Heart right ventricle (tissue), 16 donors: ENCODE data around the gene NPTX1. TPM values are rescaled to one million over a fixed set of nuclear protein-coding genes. Genes with fewer than 3 reads are reported as not detected.

Experiments used
- ATAC-seq, 8 donors: fragments of 200-7000 bp; cut with Tn5 transposase; one replicate each; pipeline ENCODE4 v1.9.1; 2020; ENCODE audit warnings: mild to moderate bottlenecking in 8 of 8, moderate library complexity in 8 of 8, moderate number of reproducible peaks in 1 of 8
- DNase-seq, 2 donors: peaks; one replicate each; pipeline ENCODE4 v3.0.0-alpha.2; 2020
- H3K27ac ChIP-seq, 10 donors: fragments of 200-600 bp; sonication (generic) in 2 of 10; one replicate each; pipeline versions ENCODE4 v1.5.0 to v1.8.0; 2020 to 2022; ENCODE audit warnings: mild to moderate bottlenecking in 3 of 10
- H3K27me3 ChIP-seq, 7 donors: fragments of 200-600 bp; one replicate each; pipeline ENCODE4 v1.8.0; 2021 to 2022; ENCODE audit warnings: mild to moderate bottlenecking in 2 of 7
- H3K36me3 ChIP-seq, 9 donors: fragments of 200-600 bp; sonication (generic) in 1 of 9; one replicate each; pipeline versions ENCODE4 v1.5.0 to v1.8.0; 2020 to 2022; ENCODE audit warnings: mild to moderate bottlenecking in 2 of 9
- H3K4me1 ChIP-seq, 9 donors: fragments of 200-600 bp; sonication (generic) in 1 of 9; one replicate each; pipeline versions ENCODE4 v1.5.0 to v1.8.0; 2020 to 2022; ENCODE audit warnings: mild to moderate bottlenecking in 4 of 9
- H3K4me3 ChIP-seq, 10 donors: fragments of 200-600 bp; sonication (generic) in 2 of 10; one replicate each; pipeline versions ENCODE4 v1.5.0 to v1.8.0; 2020 to 2022; ENCODE audit warnings: mild to moderate bottlenecking in 7 of 10, moderate library complexity in 2 of 10
- H3K9me3 ChIP-seq, 11 donors: fragments of 200-600 bp in 10 of 11; sonication (generic) in 2 of 11; one replicate each; pipeline versions ENCODE4 v1.5.0 to v1.8.0; 2013 to 2022; ENCODE audit warnings: mild to moderate bottlenecking in 2 of 11, control low read depth in 1 of 11, moderate library complexity in 1 of 11
- CTCF ChIP-seq, 9 donors: fragments of 200-600 bp; sonication (generic) in 2 of 9; IDR thresholded peaks; one replicate each; pipeline versions ENCODE4 v1.5.0 to v1.8.0; 2021 to 2022; ENCODE audit warnings: antibody characterized with exemption in 9 of 9, mild to moderate bottlenecking in 5 of 9, moderate library complexity in 1 of 9
- WGBS, 2 donors: extraction: QIAGEN DNeasy Blood & Tissue Kit; methylation state at CpG; one replicate each; pipeline ENCODE4 v1.1.7; 2013; ENCODE audit warnings: inconsistent platforms in 1 of 2; 5-methylcytosine and 5-hydroxymethylcytosine counted together
- intact Hi-C, 10 donors: fragments of 100-400 bp; cut with DNase I; formaldehyde crosslinking; loops; one replicate each; pipeline versions ENCODE4 v1.11.1 to v1.14.2; 2022
- polyA plus RNA-seq, 2 donors: library from polyadenylated mRNA; stranded (reverse); fragments of 200-250 nt; gene quantifications; one replicate each; pipeline ENCODE4 v1.2.3, GENCODE V29; 2013
- total RNA-seq, 10 donors: library from RNA; stranded (reverse); fragmentation: NEBNext Ultra II Directional in 3 of 10; extraction: Animal tissue kit (Norgen Biotek cat#: 25700) in 3 of 10; gene quantifications; one replicate each; pipeline versions ENCODE4 v1.2.1 to v1.2.4, GENCODE V29; 2021 to 2023
- donor health status: Arrhythmogenic right ventricular cardiomyopathy.
- donor health status: ischemic (EF 13 %, LVEDD 7.1; RV severe dilation, severe dysfunction).
- donor health status: healthy with polysubstance abuse.
- donor health status: DM: no; HTN: yes; CAD: no.
- donor health status: DM: no; HTN: no; CAD: no.
- donor health status: ischemic (EF 25% LVEDD 6.9; RV normal size, moderate dysfunction).
- donor health status: ischemic (EF 25% LVEDD 5.7; RV mildly dilated, moderate dysfunction).
- donor health status: healthy.
- donor health status: DM: yes; HTN: yes; CAD: no.
- donor health status: Ischemic cardiomyopathy.
- donor health status: ischemic (EF 35%, LVEDD 5.7; RV mildly dilated, moderate dysfunction).
- donor health status: nonischemic (EF 11% LVEDD 7.7; RV severe dilation, severe dysfunction).
- donor health status: DM: yes; HTN: yes; CAD: no.
- donor health status: PGD.
- donor health status: ischemic (EF 29% LVEDD 5.4; RV normal size, mild dysfunction).
- donor health status: nonischemic (EF 23%, LVEDD 6.1; RV moderate dilation, normal function).

Gene NPTX1
- total and polyA plus RNA-seq, 12 donors = 0.03 TPM; not detected in 11

GRCh38 chr17:80425835-80426426 lies 50.5 kb downstream of the NPTX1 start:
- no peak overlapping the region for H3K4me3 ChIP-seq
- DNase-seq (no peak), ATAC-seq (no peak)
- H3K4me1 ChIP-seq = peaks cover 0 to 25% (median 11%) of the 10 kb centered on the region in 9 donors
- no peaks in the 10 kb centered on the region for H3K9me3 ChIP-seq
- peaks cover 0 to 29% (median 0%) of the 10 kb centered on the region in 9 donors for H3K36me3 ChIP-seq
- intact Hi-C loops = loop anchor here in 9 of 10 donors (2.0 to 10.0 kb wide), 8 partner anchors 146 to 556 kb away; no protein-coding TSS in a partner anchor
- no peaks in the 10 kb centered on the region for H3K27me3 ChIP-seq
- 86 to 89% methylated on average over 9 of the region's 9 CpGs for WGBS, 2 donors
- TF ChIP-seq CTCF (IDR thresholded peaks at IDR 0.05) = no peak
- no peak overlapping the region for H3K27ac ChIP-seq

- TF ChIP-seq CTCF (IDR thresholded peaks at IDR 0.05) = no peak
- H3K27me3 ChIP-seq = no peaks in the 10 kb centered on the region
- no peaks in the 10 kb centered on the region for H3K9me3 ChIP-seq
- no peak overlapping the region for H3K4me3 ChIP-seq
- intact Hi-C loops = loop anchor here in 8 of 10 donors (2.0 to 10.0 kb wide), 7 partner anchors 147 to 557 kb away; no protein-coding TSS in a partner anchor
- 79 to 80% methylated on average over 27 of the region's 27 CpGs for WGBS, 2 donors
- H3K27ac ChIP-seq = no peak overlapping the region
- no peak for ATAC-seq
- DNase-seq = no peak
- peaks cover 0 to 27% (median 0%) of the 10 kb centered on the region in 9 donors for H3K36me3 ChIP-seq
- H3K4me1 ChIP-seq = peaks cover 0 to 25% (median 11%) of the 10 kb centered on the region in 9 donors
Observed at GRCh38 chr17:80424878-80425765, 51.3 kb downstream of the NPTX1 start.

DNA sequence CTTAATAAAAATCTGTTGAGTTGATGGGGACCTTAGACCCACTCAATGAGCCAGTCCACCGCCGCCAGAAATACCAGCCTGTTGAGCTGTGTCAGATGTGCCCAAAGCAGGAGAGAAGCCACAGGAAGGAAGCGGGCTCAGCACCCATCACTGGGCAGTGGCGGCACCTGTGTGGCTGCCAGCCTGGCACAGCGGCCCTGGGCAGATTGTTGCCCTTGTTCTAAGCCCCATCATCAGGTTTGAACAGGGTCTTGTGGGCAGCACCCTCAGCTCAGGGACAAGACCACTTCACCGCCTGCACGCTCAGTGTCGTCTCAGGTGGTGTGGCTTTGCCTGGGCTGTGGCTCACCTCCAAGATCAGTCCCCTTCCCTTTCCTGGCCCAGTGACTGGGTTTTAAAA lies 52.1 kb downstream of the NPTX1 start:
- 87 to 92% methylated on average over 8 of the region's 8 CpGs for WGBS, 2 donors
- Histone ChIP-seq H3K9me3 (no peaks in the 10 kb centered on the region), H3K36me3 (peaks cover 0 to 25% (median 0%) of the 10 kb centered on the region in 9 donors), H3K27ac (no peak overlapping the region), H3K4me1 (peaks cover 0 to 25% (median 11%) of the 10 kb centered on the region in 9 donors), H3K27me3 (no peaks in the 10 kb centered on the region), H3K4me3 (no peak overlapping the region)
- no peak for TF ChIP-seq CTCF (IDR thresholded peaks at IDR 0.05)
- ATAC-seq (no peak), DNase-seq (no peak)
- intact Hi-C loops = loop anchor here in 3 of 10 donors (2.0 to 10.0 kb wide), 3 partner anchors 441 to 557 kb away; no protein-coding TSS in a partner anchor

- ATAC-seq (peak in 1 of 8 donors; percentile 2), DNase-seq (no peak)
- intact Hi-C loops = loop anchor here in 3 of 10 donors (2.0 to 10.0 kb wide), 3 partner anchors 441 to 557 kb away; no protein-coding TSS in a partner anchor
- Histone ChIP-seq H3K4me1 (peaks cover 0 to 25% (median 11%) of the 10 kb centered on the region in 9 donors), H3K9me3 (no peaks in the 10 kb centered on the region), H3K27me3 (no peaks in the 10 kb centered on the region), H3K4me3 (no peak overlapping the region), H3K27ac (no peak overlapping the region), H3K36me3 (peaks cover 0 to 20% (median 0%) of the 10 kb centered on the region in 9 donors)
- no peak for TF ChIP-seq CTCF (IDR thresholded peaks at IDR 0.05)
- WGBS, 2 donors = 83 to 86% methylated on average over 13 of the region's 13 CpGs
Observed at GRCh38 chr17:80423536-80424225, 52.7 kb downstream of the NPTX1 start.
